ENCODE measurements around the gene STX1B.

GRCh38 chr16:31031276-31031675 lies 20.8 kb upstream of the STX1B start:
- TF ChIP-seq CTCF (conservative IDR thresholded peaks at IDR 0.05; ENCODE audit: low read length) (no peak), EZH2phosphoT487 (IDR thresholded peaks at IDR 0.05; ENCODE audit: borderline replicate concordance) (no peak)
